ENCODE measurements around the gene FBXO8.
"Not testable (repeated sequence)": the region's sequence is repeated elsewhere in the genome, so short reads cannot be mapped to it uniquely, and the experiment has no call there.

GRCh38 chr4:174261432-174261831 is 22.0 kb downstream of the FBXO8 start:
- TF ChIP-seq, protein P1, sequence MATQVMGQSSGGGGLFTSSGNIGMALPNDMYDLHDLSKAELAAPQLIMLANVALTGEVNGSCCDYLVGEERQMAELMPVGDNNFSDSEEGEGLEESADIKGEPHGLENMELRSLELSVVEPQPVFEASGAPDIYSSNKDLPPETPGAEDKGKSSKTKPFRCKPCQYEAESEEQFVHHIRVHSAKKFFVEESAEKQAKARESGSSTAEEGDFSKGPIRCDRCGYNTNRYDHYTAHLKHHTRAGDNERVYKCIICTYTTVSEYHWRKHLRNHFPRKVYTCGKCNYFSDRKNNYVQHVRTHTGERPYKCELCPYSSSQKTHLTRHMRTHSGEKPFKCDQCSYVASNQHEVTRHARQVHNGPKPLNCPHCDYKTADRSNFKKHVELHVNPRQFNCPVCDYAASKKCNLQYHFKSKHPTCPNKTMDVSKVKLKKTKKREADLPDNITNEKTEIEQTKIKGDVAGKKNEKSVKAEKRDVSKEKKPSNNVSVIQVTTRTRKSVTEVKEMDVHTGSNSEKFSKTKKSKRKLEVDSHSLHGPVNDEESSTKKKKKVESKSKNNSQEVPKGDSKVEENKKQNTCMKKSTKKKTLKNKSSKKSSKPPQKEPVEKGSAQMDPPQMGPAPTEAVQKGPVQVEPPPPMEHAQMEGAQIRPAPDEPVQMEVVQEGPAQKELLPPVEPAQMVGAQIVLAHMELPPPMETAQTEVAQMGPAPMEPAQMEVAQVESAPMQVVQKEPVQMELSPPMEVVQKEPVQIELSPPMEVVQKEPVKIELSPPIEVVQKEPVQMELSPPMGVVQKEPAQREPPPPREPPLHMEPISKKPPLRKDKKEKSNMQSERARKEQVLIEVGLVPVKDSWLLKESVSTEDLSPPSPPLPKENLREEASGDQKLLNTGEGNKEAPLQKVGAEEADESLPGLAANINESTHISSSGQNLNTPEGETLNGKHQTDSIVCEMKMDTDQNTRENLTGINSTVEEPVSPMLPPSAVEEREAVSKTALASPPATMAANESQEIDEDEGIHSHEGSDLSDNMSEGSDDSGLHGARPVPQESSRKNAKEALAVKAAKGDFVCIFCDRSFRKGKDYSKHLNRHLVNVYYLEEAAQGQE (tag by site-specific recombination; IDR thresholded peaks at IDR 0.05), result not testable (repeated sequence)
- TF ChIP-seq, protein P2, sequence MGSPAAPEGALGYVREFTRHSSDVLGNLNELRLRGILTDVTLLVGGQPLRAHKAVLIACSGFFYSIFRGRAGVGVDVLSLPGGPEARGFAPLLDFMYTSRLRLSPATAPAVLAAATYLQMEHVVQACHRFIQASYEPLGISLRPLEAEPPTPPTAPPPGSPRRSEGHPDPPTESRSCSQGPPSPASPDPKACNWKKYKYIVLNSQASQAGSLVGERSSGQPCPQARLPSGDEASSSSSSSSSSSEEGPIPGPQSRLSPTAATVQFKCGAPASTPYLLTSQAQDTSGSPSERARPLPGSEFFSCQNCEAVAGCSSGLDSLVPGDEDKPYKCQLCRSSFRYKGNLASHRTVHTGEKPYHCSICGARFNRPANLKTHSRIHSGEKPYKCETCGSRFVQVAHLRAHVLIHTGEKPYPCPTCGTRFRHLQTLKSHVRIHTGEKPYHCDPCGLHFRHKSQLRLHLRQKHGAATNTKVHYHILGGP (tag by site-specific recombination; IDR thresholded peaks at IDR 0.05), result not testable (repeated sequence)
- TF ChIP-seq ZNF221 (tag by site-specific recombination; IDR thresholded peaks at IDR 0.05; ENCODE audit: borderline replicate concordance), result not testable (repeated sequence)

All from HEK293 (cell line).